H9 (cell line): Measurements from ENCODE around the gene TBX15. TPM values are rescaled to one million over a fixed set of nuclear protein-coding genes. Genes with fewer than 3 reads are reported as not detected.

Experiments
- DNase-seq: peaks from one replicate; pipeline ENCODE4 v3.0.0-alpha.2; 2017
- H2AFZ ChIP-seq: one replicate; pipeline ENCODE4 v1.6.1; 2013; ENCODE audit warnings: mild to moderate bottlenecking, low read length, control low read depth, moderate library complexity
- H2AK5ac ChIP-seq: 2 replicates; pipeline ENCODE4 v1.6.1; 2013; ENCODE audit warnings: low read length, control low read depth, mixed read lengths; ENCODE audit not compliant: insufficient read length
- H2BK120ac ChIP-seq: one replicate; pipeline ENCODE4 v1.6.1; 2013; ENCODE audit warnings: low read depth, mild to moderate bottlenecking, low read length, control low read depth, inconsistent platforms; ENCODE audit not compliant: poor library complexity, severe bottlenecking
- H2BK12ac ChIP-seq: 2 replicates; pipeline ENCODE4 v1.6.1; 2013; ENCODE audit warnings: low read length, control low read depth, mixed read lengths, low read depth; ENCODE audit not compliant: insufficient read length
- H2BK15ac ChIP-seq: 2 replicates; pipeline ENCODE4 v1.6.1; 2013; ENCODE audit warnings: low read depth, low read length, control low read depth
- H2BK20ac ChIP-seq: one replicate; pipeline ENCODE4 v1.6.1; 2013; ENCODE audit warnings: low read depth, mild to moderate bottlenecking, low read length, control low read depth, inconsistent platforms; ENCODE audit not compliant: poor library complexity, severe bottlenecking
- H2BK5ac ChIP-seq: 2 replicates; pipeline ENCODE4 v1.6.1; 2013; ENCODE audit warnings: low read length, control low read depth, mixed read lengths; ENCODE audit not compliant: insufficient read length
- H3K14ac ChIP-seq: 2 replicates; pipeline ENCODE4 v1.6.1; 2013; ENCODE audit warnings: low read length, control low read depth; ENCODE audit not compliant: insufficient read depth
- H3K18ac ChIP-seq: 2 replicates; pipeline ENCODE4 v1.6.1; 2013; ENCODE audit warnings: low read depth, mild to moderate bottlenecking, mixed read lengths, low read length, control low read depth; ENCODE audit not compliant: insufficient read length
- H3K23ac ChIP-seq: 2 replicates; pipeline ENCODE4 v1.6.1; 2013; ENCODE audit warnings: low read length, control low read depth, mixed read lengths, low read depth; ENCODE audit not compliant: insufficient read length
- H3K23me2 ChIP-seq: 2 replicates; pipeline ENCODE4 v1.6.1; 2013; ENCODE audit warnings: low read depth, mild to moderate bottlenecking, mixed read lengths, low read length, control low read depth; ENCODE audit not compliant: insufficient read length, poor library complexity, severe bottlenecking
- H3K27ac ChIP-seq: 2 replicates; pipeline ENCODE4 v1.5.1; 2013; ENCODE audit warnings: low read length, control low read depth, mixed read lengths, low read depth; ENCODE audit not compliant: insufficient read length
- H3K27me3 ChIP-seq: 2 replicates; pipeline ENCODE4 v1.6.1; 2013; ENCODE audit warnings: low read length, control low read depth, inconsistent platforms; ENCODE audit not compliant: insufficient read depth
- H3K4ac ChIP-seq: 2 replicates; pipeline ENCODE4 v1.6.1; 2013; ENCODE audit warnings: low read depth, mild to moderate bottlenecking, control low read depth, inconsistent platforms, low read length, moderate library complexity
- H3K4me1 ChIP-seq: 2 replicates; pipeline ENCODE4 v1.6.1; 2013; ENCODE audit warnings: low read length, control low read depth, inconsistent platforms; ENCODE audit not compliant: insufficient read depth
- H3K4me2 ChIP-seq: 2 replicates; pipeline ENCODE4 v1.6.1; 2013; ENCODE audit warnings: low read length, control low read depth, mixed read lengths; ENCODE audit not compliant: insufficient read length, insufficient read depth
- H3K56ac ChIP-seq: 2 replicates; pipeline ENCODE4 v1.6.1; 2013; ENCODE audit warnings: low read depth, mild to moderate bottlenecking, mixed read lengths, low read length, control low read depth; ENCODE audit not compliant: insufficient read length
- H3K79me1 ChIP-seq: 2 replicates; pipeline ENCODE4 v1.6.1; 2013; ENCODE audit warnings: low read depth, mild to moderate bottlenecking, moderate library complexity, low read length, control low read depth, inconsistent platforms; ENCODE audit not compliant: insufficient read depth, poor library complexity, severe bottlenecking
- H3K79me2 ChIP-seq: 2 replicates; pipeline ENCODE4 v1.6.1; 2013; ENCODE audit warnings: low read length, control low read depth, inconsistent platforms; ENCODE audit not compliant: insufficient read depth
- H3K9ac ChIP-seq: 2 replicates; pipeline ENCODE4 v1.6.1; 2013; ENCODE audit warnings: low read length, control low read depth, mixed read lengths; ENCODE audit not compliant: insufficient read length; ENCODE audit errors: extremely low read depth
- H3K9me3 ChIP-seq: one replicate; pipeline ENCODE4 v1.6.1; 2013; ENCODE audit warnings: low read depth, low read length, inconsistent platforms; ENCODE audit not compliant: control insufficient read depth
- H3T11ph ChIP-seq: one replicate; pipeline ENCODE4 v1.6.1; 2013; ENCODE audit warnings: mild to moderate bottlenecking, low read length, control low read depth, inconsistent platforms
- H4K20me1 ChIP-seq: one replicate; pipeline ENCODE4 v1.6.1; 2013; ENCODE audit not compliant: control insufficient read depth, insufficient read length, insufficient read depth
- H4K5ac ChIP-seq: 2 replicates; pipeline ENCODE4 v1.6.1; 2013; ENCODE audit warnings: low read depth, mild to moderate bottlenecking, mixed read lengths, low read length, control low read depth; ENCODE audit not compliant: insufficient read length
- H4K8ac ChIP-seq: replicated peaks from 2 replicates; pipeline ENCODE4 v1.6.1; 2013; ENCODE audit warnings: low read length, control low read depth, mixed read lengths, low read depth; ENCODE audit not compliant: insufficient read length
- H4K91ac ChIP-seq: 2 replicates; pipeline ENCODE4 v1.6.1; 2013; ENCODE audit warnings: low read depth, mild to moderate bottlenecking, moderate library complexity, mixed read lengths, low read length, control low read depth; ENCODE audit not compliant: insufficient read length
- H3K27ac Mint-ChIP-seq, 3 experiments: 2 replicates in 2 of 3; 3 replicates in 1 of 3; pipeline ENCODE4 v1.8.0; 2020 to 2021; ENCODE audit warnings: mixed read lengths in 3 of 3, mild to moderate bottlenecking in 1 of 3, moderate library complexity in 1 of 3
- H3K27me3 Mint-ChIP-seq: 2 replicates; pipeline ENCODE4 v1.8.0; 2021; ENCODE audit warnings: low read depth, mild to moderate bottlenecking, moderate library complexity, mixed read lengths
- H3K36me3 Mint-ChIP-seq, 3 experiments: 2 replicates in 2 of 3; 3 replicates in 1 of 3; pipeline ENCODE4 v1.8.0; 2020 to 2021; ENCODE audit warnings: low read depth in 3 of 3, mixed read lengths in 3 of 3; ENCODE audit not compliant: insufficient read depth in 1 of 3
- H3K4me1 Mint-ChIP-seq, 2 experiments: 2 replicates each; pipeline ENCODE4 v1.8.0; 2020; ENCODE audit warnings: mixed read lengths in 2 of 2
- H3K4me3 Mint-ChIP-seq, 2 experiments: 2 replicates in 1 of 2; 3 replicates in 1 of 2; pipeline ENCODE4 v1.8.0; 2020 to 2021; ENCODE audit warnings: mild to moderate bottlenecking in 2 of 2, mixed read lengths in 2 of 2, moderate library complexity in 1 of 2
- H3K9me3 Mint-ChIP-seq, 2 experiments: 2 replicates in 1 of 2; 3 replicates in 1 of 2; pipeline ENCODE4 v1.8.0; 2020; ENCODE audit warnings: mild to moderate bottlenecking in 2 of 2, mixed read lengths in 2 of 2, moderate library complexity in 1 of 2
- CTCF ChIP-seq: fragments of 200-600 bp; sonication (generic); conservative IDR thresholded peaks from 3 replicates; pipeline ENCODE4 v1.8.0; 2021; ENCODE audit warnings: antibody characterized with exemption, mild to moderate bottlenecking
- WGBS: extraction: QIAGEN DNeasy Blood & Tissue Kit; methylation state at CpG from one replicate; pipeline ENCODE4 v1.1.7; 2013; ENCODE audit warnings: missing lambda C conversion rate, low lambda C conversion rate, mixed read lengths; ENCODE audit not compliant: insufficient read length; ENCODE audit errors: extremely low coverage; 5-methylcytosine and 5-hydroxymethylcytosine counted together
- total RNA-seq: library from RNA; stranded (reverse); gene quantifications from 2 replicates; pipeline ENCODE4 v1.2.1, GENCODE V29; 2021

The TBX15 gene
- total RNA-seq, 1 experiment from 2014 or later: 0.07 TPM

- Histone ChIP-seq H3T11ph (no peak overlapping the region), H3K4ac (no peak overlapping the region), H3K56ac (no peak overlapping the region), H4K91ac (no peak overlapping the region), H3K23me2 (no peaks in the 10 kb centered on the region), H3K18ac (no peak overlapping the region), H3K4me1 (peaks cover 8% of the 10 kb centered on the region; the same call in 1 of the 2 replicates), H2BK120ac (no peak overlapping the region), H3K27ac (no peak overlapping the region), H3K79me1 (no peaks in the 10 kb centered on the region), H2BK15ac (no peak overlapping the region), H3K9me3 (no peaks in the 10 kb centered on the region), H3K79me2 (no peaks in the 10 kb centered on the region), H3K14ac (no peak overlapping the region), H3K27me3 (no peaks in the 10 kb centered on the region), H4K20me1 (no peaks in the 10 kb centered on the region), H2BK20ac (no peak overlapping the region), H3K23ac (no peak overlapping the region), H2AK5ac (no peak overlapping the region), H4K5ac (no peak overlapping the region), H2AFZ (no peak overlapping the region), H4K8ac (no peak overlapping the region), H3K4me2 (no peak overlapping the region), H3K9ac (no peak overlapping the region), H2BK5ac (no peak overlapping the region), H2BK12ac (no peak overlapping the region)
- peaks cover 0 to 3% (median 0%) of the 10 kb centered on the region in 3 experiments; a peak in 2 of 7 replicates for H3K36me3 Mint-ChIP-seq
- TF ChIP-seq CTCF: no peak
- peaks cover 30% of the 10 kb centered on the region for H3K27me3 Mint-ChIP-seq
- no peak overlapping the region; a peak in 1 of 7 replicates for H3K27ac Mint-ChIP-seq
- no peak overlapping the region for H3K4me3 Mint-ChIP-seq
- no CpG with 5 or more reads among the region's 1 CpG for whole genome bisulfite sequencing
- no peak for DNase-seq
- peaks cover 31 to 34% of the 10 kb centered on the region in 2 experiments for H3K4me1 Mint-ChIP-seq
- H3K9me3 Mint-ChIP-seq: peaks cover 0 to 2% of the 10 kb centered on the region in 2 experiments; a peak in 1 of 5 replicates
These were observed 29.1 kb downstream of the TBX15 start for GRCh38 chr1:118958937-118959631.
